Measurements from ENCODE around the gene BCL2L11.

The BCL2L11 gene

DNA sequence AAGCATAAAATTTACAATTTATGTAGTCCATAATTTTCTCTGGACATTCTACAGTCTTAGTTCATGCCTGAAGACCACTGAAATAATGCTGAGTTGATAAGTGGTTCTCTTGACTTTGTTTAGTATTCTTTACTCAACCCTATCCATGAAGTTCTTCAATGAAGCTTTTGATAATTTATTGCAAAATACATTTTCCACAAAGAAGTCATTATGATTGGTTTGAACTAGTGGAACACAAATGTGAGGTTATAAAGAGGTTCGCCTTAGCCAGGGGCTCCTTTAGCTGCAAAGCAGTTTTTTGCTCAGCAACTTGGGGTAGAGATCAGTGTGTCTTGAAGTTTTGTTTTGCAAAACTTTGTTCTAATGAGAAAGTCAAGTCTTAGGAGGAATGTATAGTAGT lies 5.9 kb downstream of the BCL2L11 start:
- Mint-ChIP-seq H3K4me1 (peaks cover 50% of the 10 kb centered on the region), H3K4me3 (no peak overlapping the region), H3K27ac (no peak overlapping the region), H3K27me3 (peaks cover 2% of the 10 kb centered on the region), H3K36me3 (peaks cover 36% of the 10 kb centered on the region), H3K9me3 (no peaks in the 10 kb centered on the region)

DNA sequence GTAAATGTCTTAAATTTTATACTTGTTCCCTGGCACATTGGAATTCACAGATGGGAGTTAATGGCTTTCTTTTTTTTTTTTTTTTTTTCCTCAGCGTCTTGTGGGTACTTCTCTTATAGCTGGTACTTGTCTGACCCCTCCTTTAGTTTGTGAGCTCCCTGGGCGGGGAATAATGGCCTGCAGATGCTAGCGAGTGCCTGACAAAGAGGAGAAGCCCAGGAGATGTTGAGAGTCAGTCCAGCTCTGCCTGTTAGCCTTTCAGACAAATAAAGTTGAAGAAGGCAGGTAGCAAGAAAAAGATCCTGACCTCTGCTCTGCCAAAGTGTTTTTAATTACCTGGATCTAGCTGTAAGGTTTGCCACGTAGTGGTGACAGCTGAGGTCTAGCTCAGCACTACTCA lies 6.6 kb downstream of the BCL2L11 start:
- Mint-ChIP-seq H3K27me3 (peaks cover 2% of the 10 kb centered on the region), H3K36me3 (peaks cover 37% of the 10 kb centered on the region), H3K4me1 (peaks cover 58% of the 10 kb centered on the region), H3K27ac (no peak overlapping the region), H3K4me3 (no peak overlapping the region), H3K9me3 (no peaks in the 10 kb centered on the region)

DNA sequence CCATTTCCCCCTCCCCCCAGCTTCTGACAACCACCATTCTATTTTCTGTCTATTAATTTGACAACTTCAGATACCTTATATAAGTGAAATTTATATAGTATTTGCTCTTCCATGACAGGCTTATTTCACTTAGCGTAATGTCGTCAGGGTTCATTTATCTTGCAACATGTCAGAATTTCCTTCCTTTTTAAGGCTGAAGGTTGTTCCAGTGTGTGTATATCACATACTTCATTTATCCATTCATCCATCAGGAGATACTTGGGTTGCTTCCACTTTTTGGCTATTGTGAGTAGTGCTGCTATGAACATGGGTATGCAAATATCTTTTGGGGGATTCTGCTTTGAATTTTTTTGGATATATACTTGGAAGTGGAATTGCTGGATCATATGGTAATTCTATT lies 7.4 kb downstream of the BCL2L11 start:
- Mint-ChIP-seq H3K27me3 (peaks cover 2% of the 10 kb centered on the region), H3K4me1 (peaks cover 59% of the 10 kb centered on the region), H3K36me3 (peaks cover 38% of the 10 kb centered on the region), H3K9me3 (no peaks in the 10 kb centered on the region), H3K4me3 (no peak overlapping the region), H3K27ac (no peak overlapping the region)

DNA sequence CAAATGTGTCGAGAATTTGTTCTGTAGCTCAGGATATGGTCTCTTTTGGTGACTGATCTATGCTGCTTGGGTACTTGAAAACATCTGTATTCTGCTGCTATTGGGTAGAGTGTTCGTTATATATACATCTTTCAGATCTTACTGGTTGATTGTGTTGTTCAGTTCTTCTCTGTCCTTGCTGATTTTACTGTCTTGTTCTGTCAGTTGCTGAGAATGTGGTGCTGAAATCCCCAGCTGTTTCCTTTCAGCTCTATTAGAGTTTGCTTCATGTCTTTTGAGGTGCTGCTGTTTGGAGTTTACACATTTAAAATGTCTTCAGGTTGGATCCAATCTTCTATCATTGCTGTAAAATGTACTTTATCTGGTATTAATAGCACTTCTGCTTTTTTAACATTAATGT lies 12.9 kb downstream of the BCL2L11 start:
- no peaks in the 10 kb centered on the region for H3K27me3 Mint-ChIP-seq
- peak overlapping the region; percentile 56 for H3K27ac Mint-ChIP-seq
- no peak overlapping the region for H3K4me3 Mint-ChIP-seq
- peaks cover 54% of the 10 kb centered on the region for H3K4me1 Mint-ChIP-seq
- H3K36me3 Mint-ChIP-seq: peaks cover 33% of the 10 kb centered on the region
- no peaks in the 10 kb centered on the region for H3K9me3 Mint-ChIP-seq

GRCh38 chr2:111134055-111134454 lies 13.3 kb downstream of the BCL2L11 start:
- Mint-ChIP-seq H3K9me3 (no peaks in the 10 kb centered on the region), H3K27ac (no peak overlapping the region), H3K27me3 (no peaks in the 10 kb centered on the region), H3K36me3 (peaks cover 31% of the 10 kb centered on the region), H3K4me1 (peaks cover 50% of the 10 kb centered on the region), H3K4me3 (no peak overlapping the region)

DNA sequence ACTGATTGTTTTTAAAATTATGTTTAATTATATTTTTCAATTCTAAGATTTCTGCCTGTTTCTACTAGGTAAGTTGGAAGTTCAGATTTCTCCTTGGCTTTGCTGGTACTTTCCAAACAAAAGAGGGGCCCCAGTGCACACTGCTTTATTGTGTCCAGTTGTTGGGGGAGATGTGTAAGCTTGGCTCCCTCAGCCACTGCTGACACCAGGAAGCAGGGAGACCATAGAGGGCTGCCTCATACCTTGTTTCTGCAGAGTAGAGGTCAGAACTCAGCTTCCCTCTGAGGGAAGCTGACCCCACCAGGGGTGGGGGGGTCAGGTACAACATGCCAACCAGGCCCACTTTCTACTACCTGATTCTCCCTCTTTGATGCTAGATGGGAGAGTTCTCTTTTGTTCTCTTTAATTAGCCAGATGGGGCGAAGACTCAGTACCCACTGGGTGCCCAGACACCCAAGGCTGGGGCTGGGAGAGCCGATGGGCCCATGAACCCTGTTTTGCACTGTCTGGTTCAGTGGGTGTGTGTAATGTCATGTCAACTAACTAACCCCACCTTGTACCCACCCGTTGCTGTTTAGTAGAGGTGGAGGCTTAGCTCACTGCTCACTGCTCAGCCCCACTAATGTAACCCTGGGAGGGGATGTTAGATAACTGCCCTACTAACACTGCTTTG lies 14.7 kb downstream of the BCL2L11 start:
- H3K27me3 Mint-ChIP-seq: no peaks in the 10 kb centered on the region
- no peaks in the 10 kb centered on the region for H3K9me3 Mint-ChIP-seq
- H3K36me3 Mint-ChIP-seq: peaks cover 31% of the 10 kb centered on the region
- H3K4me3 Mint-ChIP-seq: no peak overlapping the region
- no peak overlapping the region for H3K27ac Mint-ChIP-seq
- peaks cover 43% of the 10 kb centered on the region for H3K4me1 Mint-ChIP-seq

DNA sequence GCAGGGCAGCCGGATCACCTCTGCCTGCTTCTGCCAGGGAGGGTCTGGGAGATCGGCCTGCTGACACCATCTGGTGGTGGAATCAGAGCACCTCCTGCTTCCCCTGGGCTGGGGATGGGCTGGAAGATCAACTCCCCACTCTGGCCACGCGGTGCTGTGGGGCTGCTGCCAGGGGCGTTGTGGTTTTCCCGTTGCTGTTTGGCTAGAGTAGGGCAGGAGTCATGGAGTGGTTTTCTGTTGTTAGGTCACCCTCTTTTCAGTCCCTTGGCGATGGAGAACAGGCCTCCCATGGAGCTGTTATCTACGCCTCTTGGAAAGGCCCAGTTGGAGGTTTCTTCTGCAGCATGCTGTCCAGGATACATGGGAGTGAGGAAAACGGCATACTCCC lies 15.2 kb downstream of the BCL2L11 start:
- peaks cover 38% of the 10 kb centered on the region for H3K4me1 Mint-ChIP-seq
- H3K36me3 Mint-ChIP-seq: peaks cover 31% of the 10 kb centered on the region
- H3K27me3 Mint-ChIP-seq: no peaks in the 10 kb centered on the region
- no peaks in the 10 kb centered on the region for H3K9me3 Mint-ChIP-seq
- no peak overlapping the region for H3K27ac Mint-ChIP-seq
- H3K4me3 Mint-ChIP-seq: no peak overlapping the region

DNA sequence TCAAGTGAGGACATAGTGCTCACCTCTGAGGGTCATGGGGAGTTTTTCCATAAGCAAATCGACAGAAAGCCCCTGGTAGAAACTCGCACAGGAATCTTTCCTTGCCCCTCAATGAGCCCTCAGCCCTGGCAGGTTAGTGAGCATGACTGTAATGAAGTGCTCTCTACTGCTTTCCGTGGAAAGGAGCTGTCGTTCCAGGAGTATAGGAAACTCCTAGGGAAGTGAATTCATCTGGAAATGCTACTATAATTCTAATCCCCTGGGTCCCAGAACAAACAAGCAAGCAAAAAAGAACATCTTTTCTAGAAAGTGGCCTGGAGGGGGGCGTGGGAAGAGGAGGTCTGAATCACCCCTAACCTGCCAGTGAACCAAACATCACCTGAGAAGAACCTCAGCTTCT lies 18.1 kb downstream of the BCL2L11 start:
- Mint-ChIP-seq H3K9me3 (no peaks in the 10 kb centered on the region), H3K36me3 (peaks cover 29% of the 10 kb centered on the region), H3K4me3 (no peak overlapping the region), H3K27me3 (no peaks in the 10 kb centered on the region), H3K27ac (no peak overlapping the region), H3K4me1 (peaks cover 27% of the 10 kb centered on the region)

DNA sequence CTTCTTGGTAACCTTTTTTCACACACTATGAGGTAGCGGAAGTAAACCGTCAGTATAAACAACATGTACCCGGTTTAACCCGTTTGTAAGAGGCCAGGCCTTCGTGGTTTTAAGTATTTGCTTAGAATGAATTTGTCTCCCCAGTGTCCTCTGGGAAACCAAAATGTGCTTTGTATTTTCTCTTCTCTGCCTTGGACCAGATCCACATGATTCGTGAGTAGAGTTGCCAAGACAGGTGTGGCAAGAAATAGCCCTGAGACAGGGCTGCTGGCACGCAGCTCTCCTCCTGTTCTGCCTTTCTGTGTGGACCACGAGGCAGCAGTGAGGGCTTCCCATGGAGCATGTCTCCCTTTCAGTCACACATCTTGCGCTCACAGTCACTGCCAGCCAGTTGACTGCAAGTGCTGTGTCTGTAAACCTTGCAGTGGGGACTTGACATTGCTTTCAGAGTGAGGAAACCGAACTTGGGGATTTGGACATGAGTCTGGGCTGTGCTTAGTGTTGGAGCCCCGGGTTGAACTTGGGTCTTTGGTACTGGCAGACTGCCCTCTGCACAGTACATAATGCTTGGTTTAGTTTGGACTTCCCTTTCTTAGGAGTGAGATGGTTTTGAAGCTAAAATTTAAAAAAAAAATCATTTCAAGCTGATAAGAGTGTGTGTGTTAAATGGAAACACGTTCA lies 19.1 kb downstream of the BCL2L11 start:
- H3K27me3 Mint-ChIP-seq: no peaks in the 10 kb centered on the region
- no peak overlapping the region for H3K4me3 Mint-ChIP-seq
- peaks cover 18% of the 10 kb centered on the region for H3K4me1 Mint-ChIP-seq
- H3K9me3 Mint-ChIP-seq: no peaks in the 10 kb centered on the region
- H3K27ac Mint-ChIP-seq: no peak overlapping the region
- H3K36me3 Mint-ChIP-seq: peaks cover 26% of the 10 kb centered on the region

DNA sequence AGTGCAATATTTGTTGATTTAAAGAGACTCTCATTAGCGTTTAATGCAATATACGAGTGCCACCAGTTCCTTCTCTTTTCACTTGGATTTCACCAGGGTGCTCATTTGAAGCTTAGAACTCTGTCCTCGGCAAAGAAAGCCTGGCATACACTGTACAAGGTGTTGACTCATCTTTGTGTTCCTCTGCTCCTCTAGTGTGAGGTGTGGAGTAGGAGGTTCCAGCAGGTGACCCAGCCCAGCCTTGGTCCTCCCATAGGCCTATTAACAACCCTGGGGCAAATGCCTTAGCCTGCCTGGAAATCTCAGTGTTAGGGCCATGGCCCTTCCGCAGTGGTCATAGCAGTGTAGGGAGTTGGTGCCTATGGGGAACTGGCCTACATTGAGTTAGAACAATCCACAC lies 20.1 kb downstream of the BCL2L11 start:
- no peaks in the 10 kb centered on the region for H3K27me3 Mint-ChIP-seq
- H3K36me3 Mint-ChIP-seq: peaks cover 23% of the 10 kb centered on the region
- H3K4me1 Mint-ChIP-seq: peaks cover 10% of the 10 kb centered on the region
- H3K4me3 Mint-ChIP-seq: no peak overlapping the region
- H3K27ac Mint-ChIP-seq: no peak overlapping the region
- H3K9me3 Mint-ChIP-seq: no peaks in the 10 kb centered on the region

DNA sequence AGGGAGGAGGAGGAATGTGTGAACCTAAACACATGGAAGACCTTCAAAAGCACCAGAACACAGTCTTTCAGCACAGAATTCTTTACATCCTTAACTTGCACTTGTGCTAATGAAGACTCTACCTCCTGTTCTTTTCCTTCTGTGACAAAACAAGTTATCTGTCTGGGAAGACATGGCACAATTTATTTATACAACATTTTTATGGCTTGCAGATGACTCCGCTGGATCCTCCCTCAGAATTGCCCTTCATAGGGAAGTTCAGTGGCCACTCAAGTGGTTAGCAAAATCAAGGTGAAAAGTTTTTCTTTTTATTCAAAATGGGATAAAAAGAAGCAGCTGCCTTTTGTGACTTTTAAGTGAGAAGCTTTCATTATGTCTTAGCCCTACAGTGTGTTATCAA lies 21.4 kb downstream of the BCL2L11 start:
- Mint-ChIP-seq H3K4me1 (peaks cover 15% of the 10 kb centered on the region), H3K27ac (no peak overlapping the region), H3K27me3 (no peaks in the 10 kb centered on the region)

GRCh38 chr2:111143107-111143842 lies 22.6 kb downstream of the BCL2L11 start:
- H3K9me3 Mint-ChIP-seq: no peaks in the 10 kb centered on the region
- peaks cover 15% of the 10 kb centered on the region for H3K4me1 Mint-ChIP-seq
- H3K36me3 Mint-ChIP-seq: peaks cover 25% of the 10 kb centered on the region
- H3K27ac Mint-ChIP-seq: no peak overlapping the region
- no peak overlapping the region for H3K4me3 Mint-ChIP-seq
- H3K27me3 Mint-ChIP-seq: no peaks in the 10 kb centered on the region

More for the DNA sequence above, 21.4 kb downstream of the BCL2L11 start:
- Mint-ChIP-seq H3K36me3 (peaks cover 25% of the 10 kb centered on the region), H3K9me3 (no peaks in the 10 kb centered on the region), H3K4me3 (no peak overlapping the region)

DNA sequence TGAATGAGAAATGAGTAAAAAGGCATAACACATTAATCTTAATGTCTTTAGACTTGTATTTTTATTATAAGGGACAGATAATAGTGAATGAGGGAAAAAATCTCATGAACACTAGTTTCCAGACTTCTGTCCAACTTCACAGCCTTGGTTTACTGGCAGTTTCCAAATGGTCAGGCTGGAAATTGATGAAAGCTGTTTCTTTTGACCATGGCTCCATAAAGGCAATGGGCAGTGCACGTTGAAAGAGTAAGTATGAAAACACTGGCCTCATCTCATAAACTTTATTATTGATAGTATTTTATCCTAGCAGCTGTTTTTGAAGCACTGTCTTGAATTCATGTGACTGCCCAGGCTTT lies 23.1 kb downstream of the BCL2L11 start:
- peaks cover 19% of the 10 kb centered on the region for H3K4me1 Mint-ChIP-seq
- peaks cover 22% of the 10 kb centered on the region for H3K36me3 Mint-ChIP-seq
- H3K27me3 Mint-ChIP-seq: no peaks in the 10 kb centered on the region

DNA sequence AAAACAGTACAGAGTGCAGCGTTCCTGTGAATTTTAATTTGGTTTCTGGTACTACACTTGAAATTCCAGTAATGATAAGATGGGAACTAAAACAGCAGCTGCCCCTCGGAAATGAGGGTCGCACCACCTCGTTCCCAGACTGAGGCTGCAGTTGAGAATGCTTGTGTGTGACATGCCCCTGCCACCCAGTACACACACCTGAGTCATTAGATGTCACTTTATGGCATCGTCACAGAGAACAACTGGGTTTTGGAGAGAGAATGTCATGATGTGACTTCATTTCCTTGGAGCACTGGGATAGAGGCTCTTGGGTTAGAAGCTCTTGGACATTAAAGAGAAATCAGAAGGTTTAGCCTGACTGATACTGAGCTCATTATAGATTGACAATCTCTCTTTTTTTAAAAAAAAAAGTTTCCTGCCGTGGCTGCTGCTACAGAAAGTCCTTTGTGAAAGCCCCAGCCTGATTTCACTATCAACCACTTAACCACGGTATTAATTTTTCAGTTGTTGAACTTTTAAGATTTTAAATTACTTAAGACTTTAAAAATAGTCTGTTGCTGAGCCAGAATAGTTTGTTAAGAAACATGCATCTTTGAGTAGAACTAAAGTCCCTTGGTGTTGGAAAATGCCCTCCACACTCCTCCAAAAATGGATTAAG lies 24.5 kb downstream of the BCL2L11 start:
- H3K36me3 Mint-ChIP-seq: peaks cover 15% of the 10 kb centered on the region
- H3K4me1 Mint-ChIP-seq: peaks cover 31% of the 10 kb centered on the region
- H3K27me3 Mint-ChIP-seq: no peaks in the 10 kb centered on the region
- H3K9me3 Mint-ChIP-seq: no peaks in the 10 kb centered on the region
- H3K27ac Mint-ChIP-seq: no peak overlapping the region
- H3K4me3 Mint-ChIP-seq: no peak overlapping the region

More for the DNA sequence above, 23.1 kb downstream of the BCL2L11 start:
- Mint-ChIP-seq H3K4me3 (no peak overlapping the region), H3K27ac (no peak overlapping the region), H3K9me3 (no peaks in the 10 kb centered on the region)

- no peak overlapping the region for H3K27ac Mint-ChIP-seq
- no peaks in the 10 kb centered on the region for H3K27me3 Mint-ChIP-seq
- H3K4me3 Mint-ChIP-seq: no peak overlapping the region
- peaks cover 31% of the 10 kb centered on the region for H3K4me1 Mint-ChIP-seq
- peaks cover 15% of the 10 kb centered on the region for H3K36me3 Mint-ChIP-seq
- H3K9me3 Mint-ChIP-seq: no peaks in the 10 kb centered on the region
Measured at GRCh38 chr2:111145951-111146350, 25.2 kb downstream of the BCL2L11 start.

Measured in activated naive CD4-positive, alpha-beta T cell treated with anti-CD3 and anti-CD28 coated beads, Interleukin-2, amount 50 U/mL, for 24 hours (primary cell).